HL-60 (cell line): Measurements from ENCODE around the gene HSPA13.

Experiments
- CTCF ChIP-seq: IDR thresholded peaks from one replicate; pipeline ENCODE4 v1.5.1; 2011; ENCODE audit warnings: low read length, control low read depth, inconsistent platforms; ENCODE audit not compliant: insufficient read depth
- POLR2AphosphoS5 ChIP-seq: IDR thresholded peaks from 2 replicates; pipeline ENCODE4 v1.6.1; 2012; ENCODE audit warnings: low read depth
- REST ChIP-seq: IDR thresholded peaks from 2 replicates; pipeline ENCODE4 v1.6.1; 2012; ENCODE audit warnings: low read depth; ENCODE audit not compliant: insufficient replicate concordance
- SPI1 ChIP-seq: IDR thresholded peaks from 2 replicates; pipeline ENCODE4 v1.6.1; 2012; ENCODE audit warnings: low read depth, mild to moderate bottlenecking, borderline replicate concordance

- TF ChIP-seq SPI1 = no peak
- TF ChIP-seq CTCF = no peak
- no peak for TF ChIP-seq REST
- no peak for TF ChIP-seq POLR2AphosphoS5
Observed at GRCh38 chr21:14382486-14382834, 486 bp downstream of the HSPA13 start.
